Hindlimb muscle (tissue), 1 donor: ENCODE results near the gene AFAP1L1. TPM values are rescaled to one million over a fixed set of nuclear protein-coding genes. Genes with fewer than 3 reads are reported as not detected.
"Not testable (repeated sequence)": the region's sequence is repeated elsewhere in the genome, so short reads cannot be mapped to it uniquely, and the experiment has no call there.

ENCODE experiments used
- DNase-seq: peaks from one replicate; pipeline ENCODE4 v3.0.0-alpha.2; 2013
- polyA plus RNA-seq: library from polyadenylated mRNA; unstranded; fragments of 120-200 nt; gene quantifications from one replicate; pipeline ENCODE4 v1.2.1, GENCODE V29; 2013; ENCODE audit not compliant: insufficient read length

AFAP1L1 gene
- polyA plus RNA-seq, 1 donor: 129 TPM

GRCh38 chr5:149376104-149376503, 104.4 kb downstream of the AFAP1L1 start:
- no peak for DNase-seq

- no peak for DNase-seq
These were observed 105.2 kb downstream of the AFAP1L1 start for GRCh38 chr5:149376711-149377447.

DNA sequence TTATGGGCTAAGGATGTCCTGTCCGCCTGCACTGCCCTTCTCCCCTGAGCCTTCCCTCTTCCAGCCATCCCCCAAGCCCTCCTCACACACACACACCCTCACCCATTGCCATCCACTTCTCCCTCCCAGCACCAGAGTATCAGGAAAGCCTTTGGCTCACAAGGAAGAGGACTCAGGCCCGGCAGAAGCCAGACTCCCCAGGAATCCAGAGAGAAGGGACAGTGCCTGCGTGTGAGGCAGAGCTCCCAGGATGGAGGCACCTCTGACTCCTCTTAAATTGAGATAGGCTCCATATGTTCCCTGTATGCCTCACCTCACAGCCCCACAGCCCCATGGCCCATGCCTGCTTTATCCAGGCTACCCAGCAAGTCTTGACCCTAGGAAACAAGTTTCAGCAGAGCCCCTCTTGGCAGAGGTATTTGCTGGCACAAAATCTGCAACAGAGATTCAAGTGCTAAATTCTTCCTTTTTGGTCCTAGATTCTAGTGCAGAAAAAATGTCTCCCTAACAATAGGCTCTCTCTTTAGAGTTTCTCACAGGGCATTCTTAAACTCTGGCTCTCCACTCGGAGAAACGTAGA, 106.7 kb downstream of the AFAP1L1 start:
- no peak for DNase-seq

- DNase-seq: no peak
These were observed 107.6 kb downstream of the AFAP1L1 start, which contains the start of gene IL17B for GRCh38 chr5:149379177-149379761. IL17B (minus strand) TSS chr5:149379292; CDS start chr5:149379225, 67 bp downstream.

- DNase-seq: no peak
These were observed 108.2 kb downstream of the AFAP1L1 start for GRCh38 chr5:149379818-149380374.

DNA sequence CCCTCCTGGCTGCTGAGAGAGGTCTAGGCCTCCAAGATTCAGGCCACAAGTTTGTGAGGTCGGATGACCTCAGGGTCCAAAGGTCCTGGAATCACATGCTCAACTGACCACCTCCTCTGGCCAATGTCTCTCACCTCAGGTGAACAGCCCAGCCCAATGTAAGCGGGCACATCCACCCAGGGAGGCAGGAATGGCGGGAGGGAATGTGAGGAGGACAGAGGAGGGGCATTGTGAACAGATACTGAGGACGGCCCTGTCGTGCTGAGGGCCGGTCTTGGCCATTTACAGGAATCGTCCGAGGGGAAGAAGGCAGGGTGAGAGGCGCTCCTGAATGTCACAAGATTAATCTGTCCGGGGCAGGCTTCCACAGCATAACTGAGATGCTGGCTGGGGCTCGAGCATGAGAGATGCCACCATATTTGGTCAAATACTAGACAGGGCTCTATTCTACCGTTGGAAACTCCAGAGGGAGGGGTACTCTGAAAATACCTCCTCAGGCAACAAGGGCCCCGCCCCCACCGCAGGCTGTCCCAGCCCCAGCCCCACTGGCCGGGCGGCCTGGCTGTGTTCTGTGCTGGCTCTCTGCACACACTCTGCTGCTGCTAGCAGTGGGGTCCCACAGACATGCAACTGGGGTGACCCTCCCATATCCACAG, 108.9 kb downstream of the AFAP1L1 start:
- DNase-seq: no peak

DNA sequence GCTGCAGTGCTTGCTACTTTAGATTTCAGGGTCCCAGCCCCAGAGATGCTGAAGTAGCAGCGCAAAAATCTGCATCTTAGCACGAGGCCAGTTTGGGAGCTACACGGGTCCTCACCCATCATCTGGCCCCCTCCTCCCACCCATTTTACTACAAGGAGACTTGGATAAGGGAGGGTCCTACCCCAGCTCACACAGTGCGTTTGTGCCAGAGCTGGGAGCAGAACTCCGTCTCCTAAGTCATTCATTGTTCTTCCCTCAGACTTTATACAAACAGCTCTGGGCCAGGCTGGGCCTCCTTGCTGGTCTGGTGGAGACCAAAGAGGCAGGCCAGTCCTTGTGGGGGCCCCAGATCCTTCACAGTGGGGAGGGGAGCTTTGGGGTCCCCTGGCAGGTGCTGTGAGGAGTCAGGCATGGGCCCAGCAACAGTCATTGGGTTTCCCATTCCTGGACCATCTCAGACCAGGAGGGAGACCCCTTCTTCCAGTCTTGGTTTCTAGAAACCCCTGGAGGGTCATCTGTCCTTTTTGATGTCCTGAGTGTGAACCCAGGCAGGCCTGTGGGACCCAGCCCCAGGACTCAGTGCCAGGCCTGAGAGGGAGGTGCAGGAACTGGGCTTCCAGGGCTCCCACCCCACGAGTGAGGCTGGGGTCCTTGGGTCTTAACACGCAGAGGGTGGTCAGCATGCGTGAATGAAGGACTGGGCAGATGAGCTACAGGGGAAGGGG, 109.8 kb downstream of the AFAP1L1 start:
- DNase-seq: no peak

- peak; percentile 81 for DNase-seq
These were observed 110.3 kb downstream of the AFAP1L1 start for GRCh38 chr5:149381986-149382338.

GRCh38 chr5:149382517-149383220, 111.0 kb downstream of the AFAP1L1 start:
- no peak for DNase-seq

DNA sequence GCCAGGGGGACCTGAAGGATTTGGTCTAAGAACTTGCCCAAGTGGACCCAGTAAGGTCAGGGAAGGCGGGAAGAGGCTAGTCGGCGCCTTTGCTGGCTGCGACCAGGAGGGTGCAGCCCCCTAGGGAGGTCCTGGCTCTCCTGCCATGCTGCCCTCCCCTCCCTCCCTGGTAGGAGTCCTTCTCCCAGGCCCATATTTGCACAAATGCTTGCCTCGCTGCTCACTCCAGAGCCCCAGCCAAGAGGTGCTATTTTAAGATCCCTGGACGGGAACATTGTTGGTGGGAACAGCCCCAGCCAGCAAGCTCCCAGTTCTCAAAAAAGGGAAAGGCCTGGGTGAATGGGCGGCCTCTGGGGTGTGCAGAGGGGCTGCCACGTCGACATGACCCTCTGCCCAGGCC, 111.7 kb downstream of the AFAP1L1 start:
- DNase-seq: no peak

DNA sequence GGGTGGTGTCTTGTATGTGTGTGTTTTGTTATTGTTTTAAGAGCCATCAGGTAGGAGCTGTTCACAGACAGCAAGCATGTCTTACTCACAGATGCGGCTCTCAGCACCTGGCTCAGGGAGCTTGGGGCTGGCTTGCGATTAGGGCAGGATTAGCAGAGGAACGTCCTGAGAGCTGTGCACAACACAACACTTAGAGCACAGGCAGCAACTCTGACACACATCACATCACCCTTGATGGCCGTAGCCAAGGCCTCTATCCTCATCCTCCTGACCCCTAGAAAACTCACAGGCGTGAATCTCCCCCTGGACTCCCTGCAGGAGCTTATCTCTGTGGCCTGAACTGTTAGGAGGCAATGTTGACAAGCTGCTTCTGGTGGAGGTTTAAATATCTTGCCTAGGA, 114.5 kb downstream of the AFAP1L1 start:
- no peak for DNase-seq

- DNase-seq: no peak
These were observed 115.5 kb downstream of the AFAP1L1 start for GRCh38 chr5:149387081-149387631.

- DNase-seq: no peak
These were observed 116.3 kb downstream of the AFAP1L1 start for GRCh38 chr5:149387982-149388381.

- DNase-seq: no peak
These were observed 117.0 kb downstream of the AFAP1L1 start for GRCh38 chr5:149388498-149389190.

- no peak for DNase-seq
These were observed 118.2 kb downstream of the AFAP1L1 start for GRCh38 chr5:149389552-149390495.

DNA sequence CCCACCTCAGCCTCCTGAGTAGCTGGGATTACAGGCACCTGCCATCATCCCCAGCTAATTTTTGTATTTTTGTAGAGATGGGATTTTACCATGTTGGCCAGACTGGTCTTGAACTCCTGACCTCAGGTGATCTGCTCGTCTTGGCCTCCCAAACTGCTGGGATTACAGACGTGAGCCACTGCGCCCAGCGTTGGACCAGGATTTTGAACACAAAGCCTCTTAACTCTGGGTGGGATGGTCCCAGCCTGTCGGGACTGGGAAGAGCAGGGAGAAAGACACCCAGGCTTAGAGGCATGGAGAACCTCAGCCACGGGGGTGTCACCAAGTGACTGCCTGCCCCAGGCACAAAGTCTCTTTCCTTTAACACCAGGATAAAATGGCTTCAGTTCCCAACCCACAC, 119.4 kb downstream of the AFAP1L1 start:
- not testable (repeated sequence) for DNase-seq
